Parathyroid adenoma (tissue), 2 donors: ENCODE measurements around the gene SETD1A.
"Not testable (repeated sequence)": the region's sequence is repeated elsewhere in the genome, so short reads cannot be mapped to it uniquely, and the experiment has no call there.

ENCODE experiments used
- H2AFZ ChIP-seq: fragments of 300-600 bp; sonication (generic); one replicate; pipeline ENCODE4 v1.7.0; 2017; ENCODE audit warnings: antibody characterized with exemption, mild to moderate bottlenecking
- H3K27ac ChIP-seq: fragments of 300-600 bp; sonication (generic); one replicate; pipeline ENCODE4 v1.7.0; 2017
- H3K27me3 ChIP-seq: fragments of 300-600 bp; sonication (generic); one replicate; pipeline ENCODE4 v1.7.0; 2017; ENCODE audit warnings: low read length; ENCODE audit not compliant: control insufficient read depth, insufficient read depth
- H3K36me3 ChIP-seq: fragments of 300-600 bp; sonication (generic); one replicate; pipeline ENCODE4 v1.7.0; 2017; ENCODE audit warnings: low read length; ENCODE audit not compliant: control insufficient read depth, insufficient read depth
- H3K4me1 ChIP-seq: fragments of 300-600 bp; sonication (generic); one replicate; pipeline ENCODE4 v1.7.0; 2017; ENCODE audit warnings: control low read depth
- H3K4me2 ChIP-seq: fragments of 300-600 bp; sonication (generic); one replicate; pipeline ENCODE4 v1.7.0; 2017; ENCODE audit warnings: low read length
- H3K4me3 ChIP-seq: fragments of 300-600 bp; sonication (generic); one replicate; pipeline ENCODE4 v1.7.0; 2017; ENCODE audit warnings: low read depth, low read length
- H3K79me2 ChIP-seq: fragments of 300-600 bp; sonication (generic); one replicate; pipeline ENCODE4 v1.7.0; 2017; ENCODE audit warnings: control low read depth
- H3K9ac ChIP-seq: fragments of 300-600 bp; sonication (generic); one replicate; pipeline ENCODE4 v1.7.0; 2017; ENCODE audit warnings: mild to moderate bottlenecking
- H3K9me3 ChIP-seq: fragments of 300-600 bp; sonication (generic); one replicate; pipeline ENCODE4 v1.7.0; 2017; ENCODE audit warnings: low read length; ENCODE audit not compliant: control insufficient read depth
- TF ChIP-seq, protein P1 (sequence below): fragments of 300-600 bp; sonication (generic); IDR thresholded peaks from one replicate; pipeline ENCODE4 v1.7.0; 2017; ENCODE audit warnings: antibody characterized with exemption, mild to moderate bottlenecking
- donor health status: primary hyperparathyroidism.

Gene SETD1A

DNA sequence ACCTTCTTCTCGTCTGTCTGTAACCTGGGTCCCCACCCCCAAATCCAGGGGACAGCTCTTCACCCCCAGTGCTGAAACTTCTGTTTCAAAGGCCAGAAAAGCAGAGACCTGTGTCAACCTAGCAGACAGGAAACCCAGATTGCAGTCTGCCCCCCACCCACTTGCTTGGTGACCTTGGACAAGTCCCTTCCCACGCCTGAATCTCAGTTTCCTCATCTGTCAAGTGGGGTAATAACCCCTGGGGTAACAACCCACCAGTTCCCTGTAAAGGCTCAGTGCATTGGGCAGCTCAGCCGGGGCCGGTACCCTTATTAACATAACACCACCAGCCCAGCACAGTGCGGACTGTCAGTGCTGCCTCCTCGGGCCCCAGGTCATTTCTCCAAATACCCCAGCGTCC is 51.6 kb downstream of the SETD1A start:
- H3K4me3 ChIP-seq = no peak overlapping the region
- no peaks in the 10 kb centered on the region for H3K79me2 ChIP-seq
- TF ChIP-seq, protein P1, sequence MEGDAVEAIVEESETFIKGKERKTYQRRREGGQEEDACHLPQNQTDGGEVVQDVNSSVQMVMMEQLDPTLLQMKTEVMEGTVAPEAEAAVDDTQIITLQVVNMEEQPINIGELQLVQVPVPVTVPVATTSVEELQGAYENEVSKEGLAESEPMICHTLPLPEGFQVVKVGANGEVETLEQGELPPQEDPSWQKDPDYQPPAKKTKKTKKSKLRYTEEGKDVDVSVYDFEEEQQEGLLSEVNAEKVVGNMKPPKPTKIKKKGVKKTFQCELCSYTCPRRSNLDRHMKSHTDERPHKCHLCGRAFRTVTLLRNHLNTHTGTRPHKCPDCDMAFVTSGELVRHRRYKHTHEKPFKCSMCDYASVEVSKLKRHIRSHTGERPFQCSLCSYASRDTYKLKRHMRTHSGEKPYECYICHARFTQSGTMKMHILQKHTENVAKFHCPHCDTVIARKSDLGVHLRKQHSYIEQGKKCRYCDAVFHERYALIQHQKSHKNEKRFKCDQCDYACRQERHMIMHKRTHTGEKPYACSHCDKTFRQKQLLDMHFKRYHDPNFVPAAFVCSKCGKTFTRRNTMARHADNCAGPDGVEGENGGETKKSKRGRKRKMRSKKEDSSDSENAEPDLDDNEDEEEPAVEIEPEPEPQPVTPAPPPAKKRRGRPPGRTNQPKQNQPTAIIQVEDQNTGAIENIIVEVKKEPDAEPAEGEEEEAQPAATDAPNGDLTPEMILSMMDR = no peak
- no peak overlapping the region for H2AFZ ChIP-seq
- no peaks in the 10 kb centered on the region for H3K4me1 ChIP-seq
- H3K4me2 ChIP-seq = no peak overlapping the region
- H3K27ac ChIP-seq = no peak overlapping the region
- no peaks in the 10 kb centered on the region for H3K9me3 ChIP-seq
- no peak overlapping the region for H3K9ac ChIP-seq
- H3K36me3 ChIP-seq = no peaks in the 10 kb centered on the region
- H3K27me3 ChIP-seq = no peaks in the 10 kb centered on the region

DNA sequence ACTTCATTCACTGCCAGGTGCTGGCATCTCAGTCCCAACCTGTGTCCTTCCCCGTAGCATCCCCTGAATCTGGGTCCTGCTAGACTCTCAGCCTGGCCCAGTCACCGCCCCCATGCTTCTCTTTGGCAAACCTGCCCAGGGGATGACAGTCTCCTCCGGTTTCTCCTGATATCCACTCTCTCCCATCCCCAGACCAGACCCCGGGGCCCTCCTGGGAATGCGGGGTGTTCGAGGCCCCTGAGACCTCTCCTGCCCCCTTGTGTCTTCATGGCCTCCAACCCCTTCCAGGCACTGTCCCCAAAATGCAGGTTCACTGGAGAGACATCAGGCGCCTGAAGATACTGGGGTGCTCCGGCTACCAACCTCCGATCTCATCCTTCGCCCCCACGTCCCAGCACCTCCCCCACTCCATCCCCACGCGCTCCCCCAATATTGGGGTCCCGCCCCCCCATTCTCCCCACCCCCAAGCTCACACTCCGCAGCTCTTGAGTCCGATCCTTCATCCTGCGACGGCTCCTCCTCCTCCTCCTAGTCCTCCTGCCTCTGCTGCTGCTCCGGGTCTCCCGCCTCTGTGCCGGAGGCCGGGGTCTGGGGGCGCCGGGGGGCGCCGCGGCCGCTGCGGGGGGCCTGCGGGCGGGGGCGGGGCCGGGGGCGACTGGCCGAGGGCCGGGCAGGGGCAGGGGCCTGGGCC is 52.5 kb downstream of the SETD1A start:
- Histone ChIP-seq H3K79me2 (no peaks in the 10 kb centered on the region), H3K4me1 (no peaks in the 10 kb centered on the region), H3K4me3 (no peak overlapping the region), H3K36me3 (no peaks in the 10 kb centered on the region), H3K9ac (no peak overlapping the region), H3K4me2 (no peak overlapping the region), H3K27me3 (no peaks in the 10 kb centered on the region), H3K9me3 (no peaks in the 10 kb centered on the region), H2AFZ (no peak overlapping the region), H3K27ac (no peak overlapping the region)
- TF ChIP-seq, protein P1 = no peak

DNA sequence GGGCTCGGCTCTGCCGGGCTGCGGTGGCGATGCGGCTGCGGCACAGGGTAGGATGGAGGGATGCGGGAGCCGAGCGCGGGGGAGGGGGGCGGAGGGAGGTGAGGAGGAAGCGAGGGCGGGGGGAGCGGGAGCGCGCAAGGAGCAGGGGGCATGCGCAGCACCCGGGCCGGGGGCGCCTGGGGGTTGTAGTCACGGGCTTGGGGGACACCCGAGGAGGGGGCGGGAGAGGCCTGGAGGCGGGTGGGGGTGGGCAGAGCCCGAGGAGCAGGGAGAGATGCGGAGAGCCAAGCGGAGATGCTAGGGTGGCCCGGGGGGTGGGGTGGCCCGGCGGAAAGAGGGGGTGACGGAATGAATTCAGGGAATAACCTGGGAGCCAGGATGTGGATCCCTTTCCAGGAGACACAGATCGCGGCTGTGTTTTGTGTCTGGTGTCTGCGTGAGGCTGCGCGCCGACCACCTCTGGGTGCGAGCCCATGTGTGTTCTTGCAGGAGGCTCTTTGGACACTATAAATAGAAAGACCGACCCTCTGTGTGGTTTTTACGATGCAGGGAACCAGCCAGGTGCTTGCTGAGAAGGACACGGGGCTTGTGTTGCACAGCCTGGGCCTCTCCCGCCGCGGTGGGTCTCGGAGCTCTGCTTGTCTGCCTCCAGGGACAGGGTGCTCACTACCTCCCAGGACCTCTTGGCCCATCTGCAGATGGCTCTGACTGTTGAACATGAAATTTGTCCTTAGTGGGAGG is 53.2 kb downstream of the SETD1A start, which contains the start of gene STX1B:
Gene STX1B, minus strand, starts transcription at position 54 of the 741 bp plus-strand sequence. CDS start 242 bp downstream, outside the sequence.
- no peaks in the 10 kb centered on the region for H3K4me1 ChIP-seq
- H3K9ac ChIP-seq = no peak within 1 kb of the TSS
- H3K27me3 ChIP-seq = no peaks in the 10 kb centered on the region
- H3K4me2 ChIP-seq = no peak within 1 kb of the TSS
- H3K4me3 ChIP-seq = no peak within 1 kb of the TSS
- no peaks in the 10 kb centered on the region for H3K79me2 ChIP-seq
- no peaks in the 10 kb centered on the region for H3K36me3 ChIP-seq
- H3K9me3 ChIP-seq = no peaks in the 10 kb centered on the region
- H2AFZ ChIP-seq = no peak within 1 kb of the TSS
- H3K27ac ChIP-seq = no peak within 1 kb of the TSS
- TF ChIP-seq, protein P1 = no peak

DNA sequence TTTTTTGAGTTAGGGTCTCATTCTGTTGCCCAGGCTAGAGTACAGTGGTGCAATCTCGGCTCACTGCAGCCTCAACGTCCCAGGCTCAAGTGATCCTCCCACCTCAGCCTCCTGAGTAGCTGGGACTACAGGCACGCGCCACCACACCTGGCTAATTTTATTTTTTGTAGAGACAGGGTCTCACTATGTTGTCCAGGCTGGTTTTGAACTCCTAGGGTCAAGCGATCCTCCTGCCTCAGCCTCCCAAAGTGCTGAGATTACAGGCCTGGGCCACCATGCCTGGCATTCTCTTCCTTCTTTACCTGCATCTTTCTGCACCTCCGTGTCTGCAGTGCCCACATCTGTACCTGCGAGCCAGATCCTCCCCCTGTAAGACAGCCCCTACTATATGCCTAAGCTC is 54.3 kb downstream of the SETD1A start:
- not testable (repeated sequence) for H2AFZ ChIP-seq, H3K9me3 ChIP-seq, H3K36me3 ChIP-seq, H3K4me1 ChIP-seq, H3K4me3 ChIP-seq, H3K79me2 ChIP-seq, H3K9ac ChIP-seq, H3K4me2 ChIP-seq, H3K27me3 ChIP-seq, H3K27ac ChIP-seq

DNA sequence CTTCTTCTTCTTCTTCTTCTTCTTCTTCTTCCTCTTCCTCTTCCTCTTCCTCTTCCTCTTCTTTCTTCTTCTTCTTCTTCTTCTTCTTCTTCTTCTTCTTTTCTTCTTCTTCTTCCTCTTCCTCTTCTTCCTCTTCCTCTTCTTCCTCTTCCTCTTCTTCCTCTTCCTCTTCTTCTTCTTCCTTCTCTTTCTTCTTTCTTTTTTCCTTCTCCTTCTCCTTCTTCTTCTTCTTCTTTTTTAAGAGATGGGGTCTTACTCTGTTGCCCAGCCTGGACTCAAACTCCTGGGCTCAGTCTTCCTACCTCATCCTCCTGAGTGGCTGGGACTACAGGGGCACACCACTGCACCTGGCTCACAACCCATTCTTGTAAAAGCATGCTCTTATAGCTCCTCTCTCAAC is 55.7 kb downstream of the SETD1A start:
- not testable (repeated sequence) for H2AFZ ChIP-seq, H3K27me3 ChIP-seq, H3K9me3 ChIP-seq, H3K4me1 ChIP-seq, H3K4me2 ChIP-seq, H3K4me3 ChIP-seq, H3K36me3 ChIP-seq, H3K79me2 ChIP-seq, H3K27ac ChIP-seq, H3K9ac ChIP-seq
